ENCODE results near the gene TMEM150C.

The TMEM150C gene

GRCh38 chr4:82491251-82491960 lies 70.4 kb downstream of the TMEM150C start:
- TF ChIP-seq, protein P1, sequence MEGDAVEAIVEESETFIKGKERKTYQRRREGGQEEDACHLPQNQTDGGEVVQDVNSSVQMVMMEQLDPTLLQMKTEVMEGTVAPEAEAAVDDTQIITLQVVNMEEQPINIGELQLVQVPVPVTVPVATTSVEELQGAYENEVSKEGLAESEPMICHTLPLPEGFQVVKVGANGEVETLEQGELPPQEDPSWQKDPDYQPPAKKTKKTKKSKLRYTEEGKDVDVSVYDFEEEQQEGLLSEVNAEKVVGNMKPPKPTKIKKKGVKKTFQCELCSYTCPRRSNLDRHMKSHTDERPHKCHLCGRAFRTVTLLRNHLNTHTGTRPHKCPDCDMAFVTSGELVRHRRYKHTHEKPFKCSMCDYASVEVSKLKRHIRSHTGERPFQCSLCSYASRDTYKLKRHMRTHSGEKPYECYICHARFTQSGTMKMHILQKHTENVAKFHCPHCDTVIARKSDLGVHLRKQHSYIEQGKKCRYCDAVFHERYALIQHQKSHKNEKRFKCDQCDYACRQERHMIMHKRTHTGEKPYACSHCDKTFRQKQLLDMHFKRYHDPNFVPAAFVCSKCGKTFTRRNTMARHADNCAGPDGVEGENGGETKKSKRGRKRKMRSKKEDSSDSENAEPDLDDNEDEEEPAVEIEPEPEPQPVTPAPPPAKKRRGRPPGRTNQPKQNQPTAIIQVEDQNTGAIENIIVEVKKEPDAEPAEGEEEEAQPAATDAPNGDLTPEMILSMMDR (IDR thresholded peaks at IDR 0.05; ENCODE audit: control extremely low read depth, extremely low read depth, low read depth, missing control alignments): no peak
- CTCF ChIA-PET: interaction anchor here (1.6 kb wide), 1 partner anchor 9 kb away, joined by 4 read pairs; no protein-coding TSS in a partner anchor
- POLR2A ChIA-PET: no interaction called here
- no peak for DNase-seq (ENCODE audit: extremely low spot score)

DNA sequence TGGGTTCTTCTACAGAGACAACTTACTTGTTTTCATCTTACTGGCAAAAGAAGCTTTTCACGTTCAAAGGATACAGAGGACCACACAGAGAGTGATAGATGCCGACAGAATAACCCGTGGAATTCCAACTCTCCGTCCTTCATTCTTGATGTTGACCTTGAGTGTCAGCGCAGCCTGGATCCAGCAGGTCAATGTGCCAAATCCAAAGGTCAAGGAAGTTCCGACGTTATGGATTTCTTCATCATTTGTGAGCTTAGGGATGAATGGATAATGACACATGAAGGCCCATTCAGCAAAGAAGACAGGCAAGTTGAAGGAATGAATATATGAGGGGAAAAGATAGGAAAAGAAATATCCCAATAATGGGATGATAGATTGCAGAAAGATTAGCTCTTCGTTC lies 71.8 kb downstream of the TMEM150C start:
- no peak for DNase-seq (ENCODE audit: extremely low spot score)
- ChIA-PET POLR2A (no interaction called here), CTCF (interaction anchor here (1.0 to 1.6 kb wide), 4 partner anchors 11 to 30 kb away, joined by 3 to 4 read pairs (median 4); no protein-coding TSS in a partner anchor)
- TF ChIP-seq, protein P1 (IDR thresholded peaks at IDR 0.05; ENCODE audit: control extremely low read depth, extremely low read depth, low read depth, missing control alignments): no peak

- TF ChIP-seq, protein P1 (IDR thresholded peaks at IDR 0.05; ENCODE audit: control extremely low read depth, extremely low read depth, low read depth, missing control alignments): no peak
- CTCF ChIA-PET: interaction anchor here (1.0 to 1.5 kb wide), 2 partner anchors 14 to 60 kb away, joined by 3 to 4 read pairs; no protein-coding TSS in a partner anchor
- POLR2A ChIA-PET: no interaction called here
- no peak for DNase-seq (ENCODE audit: extremely low spot score)
Measured at GRCh38 chr4:82489076-82489475, 72.7 kb downstream of the TMEM150C start.

- DNase-seq (ENCODE audit: extremely low spot score): no peak
- ChIA-PET POLR2A (no interaction called here), CTCF (interaction anchor here (1.0 to 1.2 kb wide), 2 partner anchors 10 to 21 kb away, joined by 3 to 5 read pairs; no protein-coding TSS in a partner anchor)
- TF ChIP-seq, protein P1 (IDR thresholded peaks at IDR 0.05; ENCODE audit: control extremely low read depth, extremely low read depth, low read depth, missing control alignments): no peak
Measured at GRCh38 chr4:82484996-82485783, 76.6 kb downstream of the TMEM150C start.

- no peak for DNase-seq (ENCODE audit: extremely low spot score)
- TF ChIP-seq, protein P1 (IDR thresholded peaks at IDR 0.05; ENCODE audit: control extremely low read depth, extremely low read depth, low read depth, missing control alignments): no peak
- CTCF ChIA-PET: no interaction called here
- POLR2A ChIA-PET: no interaction called here
Measured at GRCh38 chr4:82482387-82482786, 79.4 kb downstream of the TMEM150C start.

GRCh38 chr4:82481506-82481840 lies 80.3 kb downstream of the TMEM150C start:
- no peak for DNase-seq (ENCODE audit: extremely low spot score)
- CTCF ChIA-PET: no interaction called here
- TF ChIP-seq, protein P1 (IDR thresholded peaks at IDR 0.05; ENCODE audit: control extremely low read depth, extremely low read depth, low read depth, missing control alignments): no peak
- POLR2A ChIA-PET: no interaction called here

Data from GM10248 (cell line).